ENCODE measurements around the gene SLC38A8.

Gene SLC38A8

DNA sequence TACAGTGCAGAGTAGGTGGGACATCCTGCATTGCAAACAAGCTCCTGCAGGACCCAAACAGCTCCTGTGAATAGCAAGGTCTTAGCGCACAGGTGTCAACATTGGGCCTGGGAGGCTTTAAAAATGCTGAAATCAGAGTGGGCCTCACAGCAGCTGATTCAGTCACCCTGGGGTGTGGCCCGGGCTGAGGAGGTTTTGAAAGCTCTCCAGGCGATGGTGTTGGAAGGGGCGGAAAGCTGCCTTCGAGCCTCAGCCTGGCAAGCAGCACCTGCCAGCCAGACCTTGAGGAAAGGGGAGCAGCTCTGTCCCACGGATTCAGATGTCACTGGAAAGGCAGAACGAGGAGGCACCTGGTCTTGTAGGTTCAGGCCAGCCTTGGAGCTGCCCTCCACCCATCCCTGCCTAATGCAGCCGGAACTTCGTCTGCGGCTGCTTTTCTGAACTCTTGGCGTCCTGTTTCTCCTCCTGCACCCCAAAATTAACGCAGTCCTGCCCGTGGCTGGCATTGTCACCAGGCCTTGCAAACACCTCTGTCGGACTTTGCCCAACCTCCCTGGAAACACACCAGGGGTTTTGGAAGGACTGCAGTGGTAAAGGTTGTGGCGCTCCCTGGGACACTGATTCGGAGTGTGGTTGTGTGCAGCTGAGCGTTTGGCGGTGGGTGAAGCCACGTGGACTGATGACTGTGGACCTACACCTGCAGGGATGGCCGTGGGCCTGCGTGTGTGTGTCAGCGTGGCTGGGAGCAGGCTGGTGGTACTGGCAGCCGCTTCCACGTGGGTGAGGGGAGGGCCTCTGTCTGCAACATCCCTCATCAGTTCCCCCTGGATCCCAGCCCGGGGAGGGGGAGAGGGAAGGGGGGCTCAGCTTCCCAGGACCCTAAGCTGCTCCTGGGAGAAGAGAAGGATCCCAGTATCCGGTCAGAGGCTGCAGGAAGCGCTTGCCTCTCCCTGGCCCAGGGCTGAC is 71.1 kb downstream of the SLC38A8 start:
- no peak for DNase-seq (ENCODE audit: low read depth in 2 of 2)
- TF ChIP-seq, protein P1, sequence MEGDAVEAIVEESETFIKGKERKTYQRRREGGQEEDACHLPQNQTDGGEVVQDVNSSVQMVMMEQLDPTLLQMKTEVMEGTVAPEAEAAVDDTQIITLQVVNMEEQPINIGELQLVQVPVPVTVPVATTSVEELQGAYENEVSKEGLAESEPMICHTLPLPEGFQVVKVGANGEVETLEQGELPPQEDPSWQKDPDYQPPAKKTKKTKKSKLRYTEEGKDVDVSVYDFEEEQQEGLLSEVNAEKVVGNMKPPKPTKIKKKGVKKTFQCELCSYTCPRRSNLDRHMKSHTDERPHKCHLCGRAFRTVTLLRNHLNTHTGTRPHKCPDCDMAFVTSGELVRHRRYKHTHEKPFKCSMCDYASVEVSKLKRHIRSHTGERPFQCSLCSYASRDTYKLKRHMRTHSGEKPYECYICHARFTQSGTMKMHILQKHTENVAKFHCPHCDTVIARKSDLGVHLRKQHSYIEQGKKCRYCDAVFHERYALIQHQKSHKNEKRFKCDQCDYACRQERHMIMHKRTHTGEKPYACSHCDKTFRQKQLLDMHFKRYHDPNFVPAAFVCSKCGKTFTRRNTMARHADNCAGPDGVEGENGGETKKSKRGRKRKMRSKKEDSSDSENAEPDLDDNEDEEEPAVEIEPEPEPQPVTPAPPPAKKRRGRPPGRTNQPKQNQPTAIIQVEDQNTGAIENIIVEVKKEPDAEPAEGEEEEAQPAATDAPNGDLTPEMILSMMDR (IDR thresholded peaks at IDR 0.05; ENCODE audit: low read depth, low read length), result no peak

DNA sequence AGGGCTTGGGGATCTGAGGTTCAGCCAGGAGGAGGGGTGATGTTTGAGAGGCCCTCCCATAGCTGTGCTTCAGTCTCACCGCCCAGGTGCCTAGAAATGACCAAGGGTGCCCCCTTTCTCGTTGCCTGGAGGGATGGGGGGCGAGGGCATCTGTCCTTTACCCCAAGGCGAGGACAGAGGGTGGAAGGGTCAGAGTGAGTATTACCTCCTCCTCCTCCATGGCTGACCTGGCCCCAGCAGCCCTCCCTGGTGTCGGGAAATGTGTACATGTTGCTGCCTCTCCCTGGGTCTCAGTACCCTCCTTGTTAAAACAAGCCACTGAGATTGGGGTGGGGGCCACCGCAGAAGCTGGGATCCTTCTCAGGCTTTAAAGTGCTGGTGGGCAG is 72.2 kb downstream of the SLC38A8 start:
- TF ChIP-seq, protein P1 (IDR thresholded peaks at IDR 0.05; ENCODE audit: low read depth, low read length), result no peak
- no peak for DNase-seq (ENCODE audit: low read depth in 2 of 2)
- no peak overlapping the region for H3K4me3 ChIP-seq (replicated peaks in 1 of 2; ENCODE audit: low read depth in 2 of 2, low read length in 2 of 2)

More for the DNA sequence above, 71.1 kb downstream of the SLC38A8 start:
- H3K4me3 ChIP-seq (replicated peaks in 1 of 2; ENCODE audit: low read depth in 2 of 2, low read length in 2 of 2), result no peak overlapping the region

DNA sequence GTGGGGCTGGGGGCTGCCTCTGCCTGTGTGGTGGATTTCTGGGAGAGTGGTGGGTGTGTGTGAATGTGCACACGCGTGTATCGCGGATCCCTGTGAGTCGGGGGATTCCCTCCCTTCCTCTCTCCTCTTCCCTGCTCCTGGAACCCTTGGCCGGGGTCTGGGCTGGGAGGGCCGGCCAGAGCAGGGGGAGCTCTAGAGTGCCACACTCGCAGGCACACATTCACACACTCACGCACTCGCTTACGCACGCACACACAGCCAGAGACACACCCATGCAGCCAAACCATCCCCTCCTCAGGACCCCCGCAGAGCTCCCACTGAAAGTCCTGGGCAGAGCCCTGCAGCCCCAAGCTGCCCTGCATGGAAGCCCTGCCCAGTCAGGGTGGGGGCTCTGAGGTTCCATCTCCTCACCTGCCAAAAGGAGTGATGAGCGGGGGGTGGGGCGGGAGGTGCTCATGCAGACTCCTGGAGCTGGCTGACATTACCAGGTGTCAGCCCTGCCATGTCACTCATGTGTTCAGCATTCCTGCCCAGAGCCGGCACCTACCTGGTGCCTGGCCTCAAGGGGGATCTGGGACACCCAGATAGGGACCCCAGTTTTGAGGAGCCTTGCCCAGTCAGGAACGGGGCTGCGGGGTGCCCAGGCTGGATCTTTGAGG is 72.7 kb downstream of the SLC38A8 start:
- TF ChIP-seq, protein P1 (IDR thresholded peaks at IDR 0.05; ENCODE audit: low read depth, low read length), result no peak
- H3K4me3 ChIP-seq (replicated peaks in 1 of 2; ENCODE audit: low read depth in 2 of 2, low read length in 2 of 2), result no peak overlapping the region
- no peak for DNase-seq (ENCODE audit: low read depth in 2 of 2)

DNA sequence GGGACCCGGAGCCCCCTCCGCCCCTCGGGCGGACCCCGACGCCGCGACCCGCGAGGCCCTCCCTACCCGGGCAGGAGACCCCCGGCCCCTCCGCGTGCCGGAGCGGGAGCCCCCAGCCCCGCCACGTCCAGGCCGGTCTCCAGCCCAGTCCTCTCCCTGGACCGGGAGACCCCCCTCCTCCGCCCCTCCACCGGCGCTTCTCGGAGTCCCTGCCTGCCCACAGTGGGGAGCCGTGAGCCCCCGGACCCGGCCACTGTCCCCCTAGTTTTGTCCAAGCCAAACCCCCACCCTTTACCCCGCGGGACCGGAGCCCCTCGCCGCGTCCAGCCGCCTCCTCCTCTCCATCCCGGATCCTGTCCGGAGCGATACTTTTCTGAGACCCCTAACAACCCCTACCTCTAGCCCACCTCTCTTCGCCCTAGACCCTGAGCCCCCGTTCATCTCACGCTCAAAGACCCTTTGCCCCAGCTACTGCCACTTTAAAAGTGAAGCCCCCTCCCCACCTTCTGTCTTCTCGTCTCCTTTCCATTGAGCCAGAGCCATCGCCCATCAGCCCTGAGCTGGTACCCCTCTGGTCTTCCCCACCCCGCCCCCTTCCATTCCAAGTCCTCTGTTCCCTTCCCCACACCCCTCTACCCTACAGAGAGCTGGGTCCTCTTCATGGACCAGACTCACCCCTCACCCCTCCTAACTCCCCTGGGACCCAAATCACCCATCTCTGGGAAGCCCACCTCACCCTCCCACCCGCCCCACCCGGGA is 73.5 kb downstream of the SLC38A8 start:
- TF ChIP-seq, protein P1 (IDR thresholded peaks at IDR 0.05; ENCODE audit: low read depth, low read length), result no peak
- DNase-seq (ENCODE audit: low read depth in 2 of 2), result no peak
- no peak overlapping the region for H3K4me3 ChIP-seq (replicated peaks in 1 of 2; ENCODE audit: low read depth in 2 of 2, low read length in 2 of 2)

DNA sequence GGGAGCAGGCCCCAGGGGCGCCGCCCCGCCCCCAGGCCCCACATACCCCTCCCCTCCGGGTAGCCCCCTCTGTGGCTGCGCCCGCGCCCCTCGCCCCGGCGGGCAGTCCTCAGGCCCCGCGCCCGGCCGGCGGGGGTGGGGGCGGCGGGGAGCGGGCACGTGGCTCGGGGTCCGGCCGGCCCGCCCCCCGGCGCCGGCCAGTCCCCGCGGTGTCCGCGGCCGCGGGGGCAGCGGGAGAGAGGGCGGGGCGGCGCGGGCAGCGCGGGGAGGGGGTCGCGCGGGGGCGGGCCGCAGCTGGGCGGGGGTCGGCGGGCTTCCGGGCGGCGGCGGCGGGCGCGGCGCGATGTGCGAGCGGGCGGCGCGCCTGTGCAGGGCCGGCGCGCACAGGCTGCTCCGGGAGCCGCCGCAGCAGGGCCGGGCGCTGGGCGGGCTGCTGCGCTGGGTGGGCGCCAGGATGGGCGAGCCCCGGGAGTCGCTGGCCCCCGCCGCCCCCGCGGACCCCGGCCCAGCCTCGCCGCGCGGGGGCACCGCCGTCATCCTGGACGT is 74.2 kb downstream of the SLC38A8 start:
- H3K4me3 ChIP-seq (replicated peaks in 1 of 2; ENCODE audit: low read depth in 2 of 2, low read length in 2 of 2), result peak overlapping the region; percentile 33 to 36
- TF ChIP-seq, protein P1 (IDR thresholded peaks at IDR 0.05; ENCODE audit: low read depth, low read length), result no peak
- DNase-seq (ENCODE audit: low read depth in 2 of 2), result no peak

DNA sequence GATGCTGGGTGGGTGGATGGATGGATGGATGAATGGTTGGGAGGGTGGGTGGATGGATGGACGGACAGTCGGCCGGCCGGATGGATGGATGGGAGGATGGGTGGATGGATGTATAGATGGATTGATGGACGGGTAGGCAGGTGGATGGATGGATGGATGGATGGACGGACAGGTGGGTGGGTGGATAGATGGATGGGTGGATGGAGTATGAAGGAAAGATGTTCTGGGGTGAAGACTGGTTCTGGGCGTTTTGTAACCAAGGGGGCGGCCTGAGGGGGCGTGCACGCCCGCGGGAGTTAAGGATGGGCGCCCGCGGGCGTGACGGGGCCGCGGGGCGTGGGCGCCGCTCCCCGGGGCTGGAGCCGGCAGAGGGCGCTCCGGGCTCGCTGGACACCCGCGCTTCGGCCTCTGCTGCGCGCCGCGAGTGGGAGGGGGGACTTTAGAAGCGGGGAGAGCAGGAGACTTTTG is 74.7 kb downstream of the SLC38A8 start, which contains the start of gene NECAB2:
Gene NECAB2 (plus strand): TSS at position 407 of the 468 bp plus-strand sequence. CDS start 405 bp downstream, outside the sequence.
- TF ChIP-seq, protein P1 (IDR thresholded peaks at IDR 0.05; ENCODE audit: low read depth, low read length), result peak; percentile 41
- peak; percentile 14 to 47 for DNase-seq (ENCODE audit: low read depth in 2 of 2)

More for the DNA sequence above, 74.7 kb downstream of the SLC38A8 start, which contains the start of gene NECAB2:
- peak within 1 kb of the TSS; percentile 33 to 36 for H3K4me3 ChIP-seq (replicated peaks in 1 of 2; ENCODE audit: low read depth in 2 of 2, low read length in 2 of 2)
